OCI-LY7 (cell line): ENCODE data around the gene EHMT2.

Experiments
- EZH2phosphoT487 ChIP-seq: fragments of 200-600 bp; sonication (generic); IDR thresholded peaks from 2 replicates; pipeline ENCODE4 v1.6.1; 2018; ENCODE audit warnings: low read depth, borderline replicate concordance, mild to moderate bottlenecking, mixed run types, antibody characterized with exemption, low read length, moderate library complexity, mixed read lengths
- TF ChIP-seq, protein P1 (sequence below): fragments of 200-600 bp; sonication (generic); conservative IDR thresholded peaks from 2 replicates; pipeline ENCODE4 v1.5.1; 2014; ENCODE audit warnings: mild to moderate bottlenecking, antibody characterized with exemption, low read length, moderate library complexity, mixed read lengths

DNA sequence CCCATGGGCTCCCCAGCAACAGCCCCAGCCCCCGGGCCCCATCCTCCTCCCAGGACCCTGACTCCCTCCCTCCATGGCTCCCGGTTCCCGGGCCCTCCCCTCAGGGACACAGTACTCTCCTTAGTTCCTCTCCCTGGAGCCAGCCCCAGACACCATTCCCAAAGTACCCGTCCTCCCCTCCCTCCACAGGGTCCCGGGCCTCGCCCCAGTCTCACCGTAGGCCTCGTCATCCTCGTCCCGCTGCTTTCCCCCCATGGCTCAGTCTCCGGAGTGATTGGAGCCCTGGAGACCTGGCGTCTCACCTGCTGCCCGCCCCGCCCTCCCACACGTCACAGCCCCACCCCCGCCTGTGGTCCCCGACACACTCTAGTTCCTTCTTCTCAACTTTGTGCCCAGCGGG lies 18.8 kb downstream of the EHMT2 start, which contains the start of gene SLC44A4:
- TF ChIP-seq, protein P1, sequence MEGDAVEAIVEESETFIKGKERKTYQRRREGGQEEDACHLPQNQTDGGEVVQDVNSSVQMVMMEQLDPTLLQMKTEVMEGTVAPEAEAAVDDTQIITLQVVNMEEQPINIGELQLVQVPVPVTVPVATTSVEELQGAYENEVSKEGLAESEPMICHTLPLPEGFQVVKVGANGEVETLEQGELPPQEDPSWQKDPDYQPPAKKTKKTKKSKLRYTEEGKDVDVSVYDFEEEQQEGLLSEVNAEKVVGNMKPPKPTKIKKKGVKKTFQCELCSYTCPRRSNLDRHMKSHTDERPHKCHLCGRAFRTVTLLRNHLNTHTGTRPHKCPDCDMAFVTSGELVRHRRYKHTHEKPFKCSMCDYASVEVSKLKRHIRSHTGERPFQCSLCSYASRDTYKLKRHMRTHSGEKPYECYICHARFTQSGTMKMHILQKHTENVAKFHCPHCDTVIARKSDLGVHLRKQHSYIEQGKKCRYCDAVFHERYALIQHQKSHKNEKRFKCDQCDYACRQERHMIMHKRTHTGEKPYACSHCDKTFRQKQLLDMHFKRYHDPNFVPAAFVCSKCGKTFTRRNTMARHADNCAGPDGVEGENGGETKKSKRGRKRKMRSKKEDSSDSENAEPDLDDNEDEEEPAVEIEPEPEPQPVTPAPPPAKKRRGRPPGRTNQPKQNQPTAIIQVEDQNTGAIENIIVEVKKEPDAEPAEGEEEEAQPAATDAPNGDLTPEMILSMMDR, result no peak
- TF ChIP-seq EZH2phosphoT487, result no peak
